ENCODE data around the gene DVL2.

GRCh38 chr17:7242717-7243452, 8.6 kb upstream of the DVL2 start:
- no peak for TF ChIP-seq GATA2 (IDR thresholded peaks at IDR 0.05; ENCODE audit: low read depth, low read length)
- no peak for TF ChIP-seq GATA3 (IDR thresholded peaks at IDR 0.05; ENCODE audit: low read depth, low read length)
